ENCODE data around the gene TECPR2.

DNA sequence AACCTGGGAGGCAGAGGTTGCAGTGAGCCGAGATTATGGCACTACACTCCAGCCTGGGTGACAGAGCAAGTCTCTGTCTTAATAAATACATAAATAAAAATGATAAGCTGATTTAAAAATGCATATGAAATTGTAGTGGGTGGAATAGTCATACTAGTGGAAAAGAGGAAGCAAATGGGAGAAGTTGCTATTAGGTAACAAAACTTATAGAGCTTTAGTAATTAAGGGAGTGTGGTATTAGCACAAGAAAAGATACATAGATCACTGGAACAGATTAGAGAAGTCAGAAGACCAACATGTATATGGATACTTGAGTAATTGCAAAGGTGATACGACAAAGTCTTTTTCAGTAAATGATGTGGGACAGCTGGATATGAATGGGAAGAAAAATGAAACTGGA, 26.5 kb downstream of the TECPR2 start:
- no peak for TF ChIP-seq EZH2 (IDR thresholded peaks at IDR 0.05; ENCODE audit: low read depth)
- TF ChIP-seq, protein P1, sequence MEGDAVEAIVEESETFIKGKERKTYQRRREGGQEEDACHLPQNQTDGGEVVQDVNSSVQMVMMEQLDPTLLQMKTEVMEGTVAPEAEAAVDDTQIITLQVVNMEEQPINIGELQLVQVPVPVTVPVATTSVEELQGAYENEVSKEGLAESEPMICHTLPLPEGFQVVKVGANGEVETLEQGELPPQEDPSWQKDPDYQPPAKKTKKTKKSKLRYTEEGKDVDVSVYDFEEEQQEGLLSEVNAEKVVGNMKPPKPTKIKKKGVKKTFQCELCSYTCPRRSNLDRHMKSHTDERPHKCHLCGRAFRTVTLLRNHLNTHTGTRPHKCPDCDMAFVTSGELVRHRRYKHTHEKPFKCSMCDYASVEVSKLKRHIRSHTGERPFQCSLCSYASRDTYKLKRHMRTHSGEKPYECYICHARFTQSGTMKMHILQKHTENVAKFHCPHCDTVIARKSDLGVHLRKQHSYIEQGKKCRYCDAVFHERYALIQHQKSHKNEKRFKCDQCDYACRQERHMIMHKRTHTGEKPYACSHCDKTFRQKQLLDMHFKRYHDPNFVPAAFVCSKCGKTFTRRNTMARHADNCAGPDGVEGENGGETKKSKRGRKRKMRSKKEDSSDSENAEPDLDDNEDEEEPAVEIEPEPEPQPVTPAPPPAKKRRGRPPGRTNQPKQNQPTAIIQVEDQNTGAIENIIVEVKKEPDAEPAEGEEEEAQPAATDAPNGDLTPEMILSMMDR (conservative IDR thresholded peaks at IDR 0.05), result no peak

Data from PC-9 (cell line).